Erythroblast (primary cell): ENCODE results near the gene TARS1.

Source experiments
- GATA1 ChIP-seq: IDR thresholded peaks from 2 replicates; pipeline ENCODE4 v1.6.1; 2011; ENCODE audit warnings: low read depth, mild to moderate bottlenecking, control low read depth, low read length, moderate library complexity
- POLR2A ChIP-seq: IDR thresholded peaks from 2 replicates; pipeline ENCODE4 v1.6.1; 2011; ENCODE audit warnings: mild to moderate bottlenecking, low read length

- no peak for TF ChIP-seq POLR2A
- no peak for TF ChIP-seq GATA1
Observed at GRCh38 chr5:33516421-33516820, 75.7 kb downstream of the TARS1 start.
